ENCODE results near the gene PPP2R2B.

DNA sequence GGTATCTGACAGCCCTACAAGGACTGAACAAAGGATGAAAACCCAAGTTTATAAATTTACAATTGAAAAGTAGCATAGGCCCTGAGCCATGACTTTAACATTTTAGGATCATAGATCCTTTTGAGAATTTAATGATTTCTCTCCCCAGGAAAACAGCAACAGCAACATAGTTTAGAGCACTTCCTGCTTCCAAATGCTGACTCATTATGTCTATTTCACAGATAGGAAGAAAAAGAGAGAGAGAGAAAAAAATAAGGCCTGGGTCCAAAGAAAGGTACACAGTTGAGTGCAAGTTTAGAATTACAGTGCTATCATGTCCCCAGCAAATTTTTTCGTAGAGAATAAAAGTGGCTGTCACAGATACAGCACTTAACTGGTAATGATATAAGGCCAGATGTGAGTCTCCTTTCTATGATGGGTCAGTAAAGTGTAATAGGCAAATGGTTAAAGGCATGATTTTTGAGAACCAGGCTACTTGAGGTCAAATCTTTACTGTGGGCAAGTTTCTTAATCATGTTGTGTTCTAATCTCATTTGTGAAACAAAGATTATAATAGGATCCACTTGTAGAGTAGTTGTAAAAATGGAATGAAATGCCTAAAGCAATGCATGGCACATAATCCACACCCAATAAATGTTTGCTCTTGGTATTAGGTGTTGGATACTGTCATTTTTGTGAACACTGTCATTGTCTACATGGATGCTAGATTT is 12.3 kb upstream of the PPP2R2B start:
- no peak for TF ChIP-seq POLR2A (IDR thresholded peaks at IDR 0.05)
- TF ChIP-seq, protein P1, sequence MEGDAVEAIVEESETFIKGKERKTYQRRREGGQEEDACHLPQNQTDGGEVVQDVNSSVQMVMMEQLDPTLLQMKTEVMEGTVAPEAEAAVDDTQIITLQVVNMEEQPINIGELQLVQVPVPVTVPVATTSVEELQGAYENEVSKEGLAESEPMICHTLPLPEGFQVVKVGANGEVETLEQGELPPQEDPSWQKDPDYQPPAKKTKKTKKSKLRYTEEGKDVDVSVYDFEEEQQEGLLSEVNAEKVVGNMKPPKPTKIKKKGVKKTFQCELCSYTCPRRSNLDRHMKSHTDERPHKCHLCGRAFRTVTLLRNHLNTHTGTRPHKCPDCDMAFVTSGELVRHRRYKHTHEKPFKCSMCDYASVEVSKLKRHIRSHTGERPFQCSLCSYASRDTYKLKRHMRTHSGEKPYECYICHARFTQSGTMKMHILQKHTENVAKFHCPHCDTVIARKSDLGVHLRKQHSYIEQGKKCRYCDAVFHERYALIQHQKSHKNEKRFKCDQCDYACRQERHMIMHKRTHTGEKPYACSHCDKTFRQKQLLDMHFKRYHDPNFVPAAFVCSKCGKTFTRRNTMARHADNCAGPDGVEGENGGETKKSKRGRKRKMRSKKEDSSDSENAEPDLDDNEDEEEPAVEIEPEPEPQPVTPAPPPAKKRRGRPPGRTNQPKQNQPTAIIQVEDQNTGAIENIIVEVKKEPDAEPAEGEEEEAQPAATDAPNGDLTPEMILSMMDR (IDR thresholded peaks at IDR 0.05) = no peak
